ENCODE measurements around the gene CNTN5.

The CNTN5 gene

GRCh38 chr11:99271527-99271926, 250.8 kb downstream of the CNTN5 start:
- no peaks in the 10 kb centered on the region for H3K27me3 ChIP-seq (ENCODE audit: insufficient read depth, low read length)
- WGBS (ENCODE audit: extremely low coverage, insufficient coverage, insufficient read length) = no CpG with 5 or more reads among the region's 5 CpGs
- DNase-seq = no peak

DNA sequence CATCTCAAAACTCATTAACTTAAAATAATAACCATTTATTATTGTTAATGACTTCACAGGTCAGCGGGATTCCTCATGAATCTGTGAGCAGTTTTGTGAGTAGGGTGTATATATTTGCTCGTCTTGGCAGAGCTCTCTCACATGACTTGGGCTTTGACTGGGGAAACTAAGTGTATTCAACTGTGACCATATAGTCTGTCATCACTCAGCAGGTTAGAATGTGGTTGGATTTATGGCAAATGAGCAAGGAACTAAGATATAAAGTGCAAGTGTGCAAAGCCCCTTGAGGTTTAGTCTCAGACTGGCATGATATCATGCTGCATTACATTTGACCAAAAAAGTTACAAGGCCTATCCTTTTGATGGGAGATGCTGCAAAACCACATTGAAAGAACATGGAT, 254.8 kb downstream of the CNTN5 start:
- Histone ChIP-seq H3K27me3 (ENCODE audit: insufficient read depth, low read length) (no peaks in the 10 kb centered on the region), H4K12ac (ENCODE audit: low read depth, low read length) (no peak overlapping the region), H3K9me3 (ENCODE audit: insufficient read depth, low read depth, low read length) (no peaks in the 10 kb centered on the region), H3K27ac (ENCODE audit: low read depth, low read length) (no peak overlapping the region), H3K79me2 (ENCODE audit: control insufficient read depth, insufficient read depth, low read length, poor library complexity) (no peaks in the 10 kb centered on the region), H3K4me1 (ENCODE audit: control insufficient read depth in 1 of 2, insufficient read depth in 2 of 2, low read length in 2 of 2) (no peaks in the 10 kb centered on the region), H3K18ac (ENCODE audit: low read length) (no peak overlapping the region), H3K79me1 (ENCODE audit: low read length) (no peaks in the 10 kb centered on the region), H3K9ac (ENCODE audit: low read length) (no peak overlapping the region), H3K4ac (ENCODE audit: low read depth, low read length) (no peak overlapping the region), H3K4me2 (ENCODE audit: low read length) (no peak overlapping the region), H2BK120ac (ENCODE audit: insufficient read depth, low read length, poor library complexity) (no peak overlapping the region), H2BK12ac (ENCODE audit: low read length) (no peak overlapping the region), H3K14ac (ENCODE audit: low read length) (no peak overlapping the region), H3K4me3 (ENCODE audit: low read depth, low read length) (no peak overlapping the region), H2AFZ (ENCODE audit: insufficient read depth, low read length, poor library complexity) (no peak overlapping the region), H4K91ac (ENCODE audit: low read depth, low read length) (no peak overlapping the region), H2BK5ac (ENCODE audit: low read depth, low read length, poor library complexity) (no peak overlapping the region), H2AK5ac (ENCODE audit: low read length) (no peak overlapping the region), H4K8ac (ENCODE audit: low read depth, low read length) (no peak overlapping the region), H3K23ac (ENCODE audit: low read length) (no peak overlapping the region), H3K36me3 (ENCODE audit: control insufficient read depth in 1 of 2, insufficient read depth in 2 of 2, low read length in 2 of 2) (no peaks in the 10 kb centered on the region)
- no CpG with 5 or more reads among the region's 2 CpGs for WGBS (ENCODE audit: extremely low coverage, insufficient coverage, insufficient read length)
- no peak for DNase-seq

More at GRCh38 chr11:99271527-99271926, 250.8 kb downstream of the CNTN5 start:
- no peak overlapping the region for H3K4ac ChIP-seq (ENCODE audit: low read depth, low read length)
- no peak overlapping the region for H2BK12ac ChIP-seq (ENCODE audit: low read length)
- no peak overlapping the region for H3K23ac ChIP-seq (ENCODE audit: low read length)
- no peak overlapping the region for H4K8ac ChIP-seq (ENCODE audit: low read depth, low read length)
- H2AFZ ChIP-seq (ENCODE audit: insufficient read depth, low read length, poor library complexity) = no peak overlapping the region
- H2BK5ac ChIP-seq (ENCODE audit: low read depth, low read length, poor library complexity) = no peak overlapping the region
- no peaks in the 10 kb centered on the region for H3K36me3 ChIP-seq (ENCODE audit: control insufficient read depth in 1 of 2, insufficient read depth in 2 of 2, low read length in 2 of 2)
- H3K4me1 ChIP-seq (ENCODE audit: control insufficient read depth in 1 of 2, insufficient read depth in 2 of 2, low read length in 2 of 2) = no peaks in the 10 kb centered on the region
- no peak overlapping the region for H3K14ac ChIP-seq (ENCODE audit: low read length)
- H2AK5ac ChIP-seq (ENCODE audit: low read length) = no peak overlapping the region
- no peak overlapping the region for H3K4me2 ChIP-seq (ENCODE audit: low read length)
- no peak overlapping the region for H4K12ac ChIP-seq (ENCODE audit: low read depth, low read length)
- no peaks in the 10 kb centered on the region for H3K9me3 ChIP-seq (ENCODE audit: insufficient read depth, low read depth, low read length)
- no peaks in the 10 kb centered on the region for H3K79me1 ChIP-seq (ENCODE audit: low read length)
- H4K91ac ChIP-seq (ENCODE audit: low read depth, low read length) = no peak overlapping the region
- no peaks in the 10 kb centered on the region for H3K79me2 ChIP-seq (ENCODE audit: control insufficient read depth, insufficient read depth, low read length, poor library complexity)
- H3K18ac ChIP-seq (ENCODE audit: low read length) = no peak overlapping the region
- H3K27ac ChIP-seq (ENCODE audit: low read depth, low read length) = no peak overlapping the region
- no peak overlapping the region for H3K4me3 ChIP-seq (ENCODE audit: low read depth, low read length)
- H3K9ac ChIP-seq (ENCODE audit: low read length) = no peak overlapping the region
- no peak overlapping the region for H2BK120ac ChIP-seq (ENCODE audit: insufficient read depth, low read length, poor library complexity)

- no peak overlapping the region for H3K27ac ChIP-seq (ENCODE audit: low read depth, low read length)
- H3K4ac ChIP-seq (ENCODE audit: low read depth, low read length) = no peak overlapping the region
- no peaks in the 10 kb centered on the region for H3K4me1 ChIP-seq (ENCODE audit: control insufficient read depth in 1 of 2, insufficient read depth in 2 of 2, low read length in 2 of 2)
- H3K23ac ChIP-seq (ENCODE audit: low read length) = no peak overlapping the region
- no peak overlapping the region for H2BK5ac ChIP-seq (ENCODE audit: low read depth, low read length, poor library complexity)
- no peak overlapping the region for H4K91ac ChIP-seq (ENCODE audit: low read depth, low read length)
- H3K79me2 ChIP-seq (ENCODE audit: control insufficient read depth, insufficient read depth, low read length, poor library complexity) = no peaks in the 10 kb centered on the region
- H3K36me3 ChIP-seq (ENCODE audit: control insufficient read depth in 1 of 2, insufficient read depth in 2 of 2, low read length in 2 of 2) = no peaks in the 10 kb centered on the region
- no peaks in the 10 kb centered on the region for H3K9me3 ChIP-seq (ENCODE audit: insufficient read depth, low read depth, low read length)
- H2AK5ac ChIP-seq (ENCODE audit: low read length) = no peak overlapping the region
- H3K9ac ChIP-seq (ENCODE audit: low read length) = no peak overlapping the region
- DNase-seq = no peak
- H3K4me2 ChIP-seq (ENCODE audit: low read length) = no peak overlapping the region
- WGBS (ENCODE audit: extremely low coverage, insufficient coverage, insufficient read length) = no CpG with 5 or more reads among the region's 1 CpG
- H3K14ac ChIP-seq (ENCODE audit: low read length) = no peak overlapping the region
- H4K8ac ChIP-seq (ENCODE audit: low read depth, low read length) = no peak overlapping the region
- H3K18ac ChIP-seq (ENCODE audit: low read length) = no peak overlapping the region
- H2BK120ac ChIP-seq (ENCODE audit: insufficient read depth, low read length, poor library complexity) = no peak overlapping the region
- no peaks in the 10 kb centered on the region for H3K79me1 ChIP-seq (ENCODE audit: low read length)
- no peak overlapping the region for H4K12ac ChIP-seq (ENCODE audit: low read depth, low read length)
- H2AFZ ChIP-seq (ENCODE audit: insufficient read depth, low read length, poor library complexity) = no peak overlapping the region
- no peak overlapping the region for H2BK12ac ChIP-seq (ENCODE audit: low read length)
- no peaks in the 10 kb centered on the region for H3K27me3 ChIP-seq (ENCODE audit: insufficient read depth, low read length)
- no peak overlapping the region for H3K4me3 ChIP-seq (ENCODE audit: low read depth, low read length)
These were observed 256.5 kb downstream of the CNTN5 start for GRCh38 chr11:99277281-99277680.

GRCh38 chr11:99279266-99279665, 258.5 kb downstream of the CNTN5 start:
- Histone ChIP-seq H3K18ac (ENCODE audit: low read length) (no peak overlapping the region), H3K27me3 (ENCODE audit: insufficient read depth, low read length) (no peaks in the 10 kb centered on the region), H4K12ac (ENCODE audit: low read depth, low read length) (no peak overlapping the region), H4K8ac (ENCODE audit: low read depth, low read length) (no peak overlapping the region), H3K9me3 (ENCODE audit: insufficient read depth, low read depth, low read length) (no peaks in the 10 kb centered on the region), H3K14ac (ENCODE audit: low read length) (no peak overlapping the region), H2AFZ (ENCODE audit: insufficient read depth, low read length, poor library complexity) (no peak overlapping the region), H3K9ac (ENCODE audit: low read length) (no peak overlapping the region), H3K4ac (ENCODE audit: low read depth, low read length) (no peak overlapping the region), H2AK5ac (ENCODE audit: low read length) (no peak overlapping the region), H3K36me3 (ENCODE audit: control insufficient read depth in 1 of 2, insufficient read depth in 2 of 2, low read length in 2 of 2) (no peaks in the 10 kb centered on the region), H3K4me3 (ENCODE audit: low read depth, low read length) (no peak overlapping the region), H3K79me2 (ENCODE audit: control insufficient read depth, insufficient read depth, low read length, poor library complexity) (no peaks in the 10 kb centered on the region), H3K23ac (ENCODE audit: low read length) (no peak overlapping the region), H4K91ac (ENCODE audit: low read depth, low read length) (no peak overlapping the region), H3K27ac (ENCODE audit: low read depth, low read length) (no peak overlapping the region), H2BK12ac (ENCODE audit: low read length) (no peak overlapping the region), H3K4me2 (ENCODE audit: low read length) (no peak overlapping the region), H3K79me1 (ENCODE audit: low read length) (no peaks in the 10 kb centered on the region), H2BK5ac (ENCODE audit: low read depth, low read length, poor library complexity) (no peak overlapping the region), H2BK120ac (ENCODE audit: insufficient read depth, low read length, poor library complexity) (no peak overlapping the region), H3K4me1 (ENCODE audit: control insufficient read depth in 1 of 2, insufficient read depth in 2 of 2, low read length in 2 of 2) (no peaks in the 10 kb centered on the region)
- no peak for DNase-seq
